Mesenchymal stem cell (in vitro differentiated cells and primary cell): ENCODE measurements around the gene STUM.

Experiments
- DNase-seq: peaks from one replicate; pipeline ENCODE4 v3.0.0-alpha.2; 2013
- H2AFZ ChIP-seq: one replicate; pipeline ENCODE4 v1.6.1; 2013; ENCODE audit warnings: low read depth, mild to moderate bottlenecking, control low read depth, inconsistent platforms, low read length, moderate library complexity
- H2AK5ac ChIP-seq: 2 replicates; pipeline ENCODE4 v1.6.1; 2013; ENCODE audit warnings: low read length, moderate library complexity, mild to moderate bottlenecking, inconsistent platforms; ENCODE audit not compliant: severe bottlenecking
- H2BK120ac ChIP-seq: one replicate; pipeline ENCODE4 v1.6.1; 2013; ENCODE audit warnings: low read depth, mild to moderate bottlenecking, inconsistent platforms, low read length, moderate library complexity
- H2BK12ac ChIP-seq, 2 experiments: one replicate each; pipeline ENCODE4 v1.6.1; 2013; ENCODE audit warnings: inconsistent platforms in 2 of 2, low read length in 2 of 2, mild to moderate bottlenecking in 2 of 2, moderate library complexity in 2 of 2, control low read depth in 1 of 2
- H2BK15ac ChIP-seq: one replicate; pipeline ENCODE4 v1.6.1; 2013; ENCODE audit warnings: mild to moderate bottlenecking, low read depth, inconsistent platforms; ENCODE audit not compliant: poor library complexity, severe bottlenecking
- H2BK5ac ChIP-seq: 2 replicates; pipeline ENCODE4 v1.6.1; 2013; ENCODE audit warnings: low read depth, mild to moderate bottlenecking, low read length, control low read depth, inconsistent platforms; ENCODE audit not compliant: poor library complexity, severe bottlenecking
- H3K14ac ChIP-seq, 2 experiments: one replicate each; pipeline ENCODE4 v1.6.1; 2013; ENCODE audit warnings: inconsistent platforms in 2 of 2, low read length in 2 of 2, control low read depth in 1 of 2, mild to moderate bottlenecking in 1 of 2, moderate library complexity in 1 of 2
- H3K18ac ChIP-seq, 2 experiments: one replicate each; pipeline ENCODE4 v1.6.1; 2013; ENCODE audit warnings: inconsistent platforms in 2 of 2, low read length in 2 of 2, control low read depth in 1 of 2, low read depth in 1 of 2, mild to moderate bottlenecking in 1 of 2
- H3K23ac ChIP-seq, 2 experiments: one replicate each; pipeline ENCODE4 v1.6.1; 2013; ENCODE audit warnings: inconsistent platforms in 2 of 2, low read length in 2 of 2, mild to moderate bottlenecking in 2 of 2, moderate library complexity in 2 of 2, control low read depth in 1 of 2
- H3K27ac ChIP-seq: 2 replicates; pipeline ENCODE4 v1.5.1; 2013; ENCODE audit warnings: mild to moderate bottlenecking, moderate library complexity, low read length, control low read depth, inconsistent platforms; ENCODE audit not compliant: poor library complexity, severe bottlenecking
- H3K27me3 ChIP-seq, 2 experiments: 2 replicates each; pipeline versions ENCODE4 v1.6.1 to v1.7.0; 2013; ENCODE audit warnings: low read length in 2 of 2, mild to moderate bottlenecking in 2 of 2, moderate library complexity in 2 of 2, control low read depth in 1 of 2, inconsistent platforms in 1 of 2; ENCODE audit not compliant: control insufficient read depth in 1 of 2, insufficient read depth in 1 of 2
- H3K36me3 ChIP-seq, 2 experiments: 2 replicates each; pipeline versions ENCODE4 v1.6.1 to v1.7.0; 2013; ENCODE audit warnings: low read length in 2 of 2, control low read depth in 1 of 2, inconsistent platforms in 1 of 2, low read depth in 1 of 2, mild to moderate bottlenecking in 1 of 2; ENCODE audit not compliant: insufficient read depth in 2 of 2, control insufficient read depth in 1 of 2
- H3K4ac ChIP-seq, 2 experiments: one replicate each; pipeline ENCODE4 v1.6.1; 2013; ENCODE audit warnings: inconsistent platforms in 2 of 2, low read length in 2 of 2, mild to moderate bottlenecking in 2 of 2, moderate library complexity in 2 of 2, control low read depth in 1 of 2, low read depth in 1 of 2
- H3K4me1 ChIP-seq: 2 replicates; pipeline ENCODE4 v1.6.1; 2013; ENCODE audit warnings: low read depth, low read length, control low read depth; ENCODE audit not compliant: control insufficient read depth, insufficient read depth
- H3K4me2 ChIP-seq: 2 replicates; pipeline ENCODE4 v1.6.1; 2013; ENCODE audit warnings: low read length, mild to moderate bottlenecking, inconsistent platforms; ENCODE audit not compliant: poor library complexity, severe bottlenecking
- H3K4me3 ChIP-seq, 2 experiments: 2 replicates each; pipeline versions ENCODE4 v1.5.1 to v1.7.0; 2013; ENCODE audit warnings: low read length in 2 of 2, mild to moderate bottlenecking in 2 of 2, control low read depth in 1 of 2, low read depth in 1 of 2; ENCODE audit not compliant: insufficient read depth in 1 of 2
- H3K79me1 ChIP-seq: replicated peaks from 2 replicates; pipeline ENCODE4 v1.6.1; 2013; ENCODE audit warnings: mild to moderate bottlenecking, control low read depth, low read length, inconsistent platforms; ENCODE audit not compliant: poor library complexity, severe bottlenecking
- H3K9ac ChIP-seq: 2 replicates; pipeline ENCODE4 v1.7.0; 2013; ENCODE audit warnings: mild to moderate bottlenecking, low read length, moderate library complexity
- H3K9me3 ChIP-seq: 2 replicates; pipeline ENCODE4 v1.7.0; 2013; ENCODE audit warnings: mild to moderate bottlenecking, low read length; ENCODE audit not compliant: control insufficient read depth
- H4K8ac ChIP-seq: one replicate; pipeline ENCODE4 v1.6.1; 2013; ENCODE audit warnings: inconsistent platforms, mild to moderate bottlenecking, low read length, moderate library complexity
- H4K91ac ChIP-seq: one replicate; pipeline ENCODE4 v1.6.1; 2013; ENCODE audit warnings: mild to moderate bottlenecking, low read length, inconsistent platforms
- WGBS: methylation state at CpG from one replicate; pipeline ENCODE4 v1.1.7; 2013; ENCODE audit warnings: mixed read lengths; 5-methylcytosine and 5-hydroxymethylcytosine counted together

Gene STUM

GRCh38 chr1:226588484-226588883 lies 39.9 kb downstream of the STUM start:
- H3K4me3 ChIP-seq: no peak overlapping the region
- no peak overlapping the region for H2BK120ac ChIP-seq
- H2BK5ac ChIP-seq: no peak overlapping the region
- no peaks in the 10 kb centered on the region for H3K79me1 ChIP-seq
- no peak overlapping the region for H3K23ac ChIP-seq
- H2BK15ac ChIP-seq: no peak overlapping the region
- H3K27me3 ChIP-seq: peaks cover 0 to 3% of the 10 kb centered on the region in 2 experiments
- no peak overlapping the region for H2BK12ac ChIP-seq
- WGBS: no CpG with 5 or more reads among the region's 2 CpGs
- H4K8ac ChIP-seq: no peak overlapping the region
- H3K18ac ChIP-seq: no peak overlapping the region
- H3K9me3 ChIP-seq: no peaks in the 10 kb centered on the region
- H3K4ac ChIP-seq: no peak overlapping the region
- H2AK5ac ChIP-seq: no peak overlapping the region
- H3K9ac ChIP-seq: peak overlapping the region; percentile 8
- H3K36me3 ChIP-seq: no peaks in the 10 kb centered on the region
- H3K27ac ChIP-seq: no peak overlapping the region
- H3K4me2 ChIP-seq: no peak overlapping the region
- H3K4me1 ChIP-seq: peaks cover 13% of the 10 kb centered on the region
- H4K91ac ChIP-seq: no peak overlapping the region
- H2AFZ ChIP-seq: no peak overlapping the region
- no peak for DNase-seq
- no peak overlapping the region for H3K14ac ChIP-seq

GRCh38 chr1:226589008-226589733 lies 40.6 kb downstream of the STUM start:
- Histone ChIP-seq H3K4me1 (peaks cover 13% of the 10 kb centered on the region), H3K36me3 (no peaks in the 10 kb centered on the region), H3K9me3 (no peaks in the 10 kb centered on the region), H3K14ac (no peak overlapping the region), H2BK12ac (no peak overlapping the region), H4K91ac (no peak overlapping the region), H3K79me1 (no peaks in the 10 kb centered on the region), H2AK5ac (no peak overlapping the region), H3K27me3 (peaks cover 0 to 10% of the 10 kb centered on the region in 2 experiments), H2BK5ac (no peak overlapping the region), H3K27ac (no peak overlapping the region), H4K8ac (no peak overlapping the region), H2AFZ (no peak overlapping the region), H3K23ac (no peak overlapping the region), H2BK15ac (no peak overlapping the region), H3K18ac (no peak overlapping the region), H3K4me3 (no peak overlapping the region), H3K4ac (no peak overlapping the region), H3K4me2 (no peak overlapping the region), H2BK120ac (no peak overlapping the region), H3K9ac (peak overlapping the region; percentile 8)
- no peak for DNase-seq
- 55% methylated on average over 11 of the region's 11 CpGs for WGBS

- Histone ChIP-seq H3K9me3 (peaks cover 4% of the 10 kb centered on the region), H3K14ac (no peak overlapping the region), H2BK15ac (no peak overlapping the region), H3K4me2 (no peak overlapping the region), H3K23ac (no peak overlapping the region), H3K4ac (no peak overlapping the region), H4K8ac (no peak overlapping the region), H3K4me3 (no peak overlapping the region), H4K91ac (no peak overlapping the region), H2AFZ (no peak overlapping the region), H2BK5ac (no peak overlapping the region), H3K18ac (no peak overlapping the region), H3K27ac (no peak overlapping the region), H3K27me3 (peaks cover 4 to 20% of the 10 kb centered on the region in 2 experiments), H3K4me1 (peaks cover 13% of the 10 kb centered on the region), H3K36me3 (no peaks in the 10 kb centered on the region), H2BK120ac (no peak overlapping the region), H3K9ac (no peak overlapping the region), H2AK5ac (no peak overlapping the region), H2BK12ac (no peak overlapping the region), H3K79me1 (no peaks in the 10 kb centered on the region)
- WGBS: 75% methylated on average over 7 of the region's 7 CpGs
- DNase-seq: no peak
Measured at GRCh38 chr1:226590614-226591013, 42.0 kb downstream of the STUM start.

GRCh38 chr1:226593541-226593940 lies 45.0 kb downstream of the STUM start:
- WGBS: 69% methylated on average over 8 of the region's 8 CpGs
- peaks cover 1% of the 10 kb centered on the region for H3K4me1 ChIP-seq
- no peaks in the 10 kb centered on the region for H3K79me1 ChIP-seq
- H2BK15ac ChIP-seq: no peak overlapping the region
- H3K27me3 ChIP-seq: peaks cover 18 to 38% of the 10 kb centered on the region in 2 experiments
- no peak overlapping the region for H3K4me3 ChIP-seq
- H3K23ac ChIP-seq: no peak overlapping the region
- no peak overlapping the region for H2BK5ac ChIP-seq
- H4K8ac ChIP-seq: no peak overlapping the region
- H3K14ac ChIP-seq: no peak overlapping the region
- no peak overlapping the region for H2AK5ac ChIP-seq
- no peak overlapping the region for H4K91ac ChIP-seq
- no peak overlapping the region for H3K18ac ChIP-seq
- no peak overlapping the region for H2AFZ ChIP-seq
- no peaks in the 10 kb centered on the region for H3K36me3 ChIP-seq
- no peak overlapping the region for H3K4me2 ChIP-seq
- DNase-seq: no peak
- peaks cover 6% of the 10 kb centered on the region for H3K9me3 ChIP-seq
- no peak overlapping the region for H2BK12ac ChIP-seq
- no peak overlapping the region for H3K9ac ChIP-seq
- H3K4ac ChIP-seq: no peak overlapping the region
- no peak overlapping the region for H2BK120ac ChIP-seq
- no peak overlapping the region for H3K27ac ChIP-seq
